ENCODE results near the gene RUNX2.

Gene RUNX2

DNA sequence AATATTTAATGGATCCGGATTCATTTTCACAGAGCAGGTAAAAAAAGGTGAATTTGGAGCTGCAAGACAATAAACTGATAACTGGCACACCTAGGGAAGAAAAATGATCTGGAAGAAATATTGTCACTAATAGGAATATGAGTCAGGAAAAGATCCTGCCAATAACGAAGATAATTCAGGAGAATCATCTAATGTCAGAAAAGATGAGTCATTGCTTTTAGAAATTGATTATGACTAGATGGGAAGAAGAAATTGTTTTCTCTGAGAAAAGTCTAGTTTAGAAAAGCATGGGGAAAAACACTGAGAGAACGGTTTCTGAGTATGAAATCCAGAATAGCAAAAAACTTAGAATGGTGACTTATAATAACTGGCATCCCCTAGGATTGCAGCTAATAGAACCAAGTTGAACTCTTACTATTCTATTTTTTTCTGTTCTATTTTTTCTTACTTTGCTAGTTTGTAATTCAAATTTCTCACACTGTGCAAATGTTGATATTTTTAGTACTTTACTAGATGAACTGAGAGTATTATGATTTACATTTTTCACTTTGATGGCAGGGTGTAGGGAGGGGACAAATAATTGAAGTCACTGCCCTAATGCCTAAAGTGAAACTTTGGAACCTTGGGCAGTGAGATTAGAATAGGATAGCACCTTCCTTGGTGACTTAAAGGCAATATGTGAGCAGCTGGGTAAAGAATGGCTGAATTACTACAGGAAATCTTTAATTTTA lies 87.8 kb downstream of the RUNX2 start:
- DNase-seq, result no peak

DNA sequence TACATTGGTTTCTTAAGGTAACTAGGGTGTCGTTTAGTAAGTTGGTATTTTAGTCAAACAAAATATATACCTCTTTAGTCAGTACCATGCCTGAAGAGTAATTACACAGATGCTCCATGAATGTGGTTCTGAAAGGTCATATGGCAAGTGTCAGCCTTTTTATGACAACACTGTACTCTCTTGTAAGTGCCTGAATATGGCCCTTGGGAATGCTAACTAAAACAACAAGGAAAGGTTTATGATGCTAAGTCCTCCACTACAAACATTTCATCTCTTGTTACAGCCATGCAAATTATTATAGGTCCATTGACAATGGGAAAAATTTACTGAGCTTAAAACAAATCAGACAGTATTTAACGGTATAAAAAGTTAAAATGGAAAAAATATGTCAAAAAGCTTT lies 88.6 kb downstream of the RUNX2 start:
- no peak for DNase-seq

DNA sequence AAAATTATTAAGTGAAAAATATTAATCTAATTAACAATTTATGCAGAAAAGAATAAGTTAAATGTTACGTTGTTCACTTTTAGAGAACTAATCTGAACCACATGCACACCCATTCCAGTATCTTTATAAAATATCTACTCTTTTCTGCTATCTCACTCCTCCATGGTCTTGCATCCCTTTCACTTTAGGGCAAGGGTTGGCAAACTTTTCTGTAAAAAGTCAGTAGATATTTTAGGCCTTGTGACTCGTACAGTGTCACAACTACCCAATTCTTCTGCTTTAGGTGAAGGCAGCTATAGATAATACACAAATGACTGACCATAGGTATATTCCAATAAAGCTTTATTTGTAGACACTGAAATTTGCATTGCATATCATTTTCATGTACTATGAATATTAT lies 89.3 kb downstream of the RUNX2 start:
- no peak for DNase-seq

DNA sequence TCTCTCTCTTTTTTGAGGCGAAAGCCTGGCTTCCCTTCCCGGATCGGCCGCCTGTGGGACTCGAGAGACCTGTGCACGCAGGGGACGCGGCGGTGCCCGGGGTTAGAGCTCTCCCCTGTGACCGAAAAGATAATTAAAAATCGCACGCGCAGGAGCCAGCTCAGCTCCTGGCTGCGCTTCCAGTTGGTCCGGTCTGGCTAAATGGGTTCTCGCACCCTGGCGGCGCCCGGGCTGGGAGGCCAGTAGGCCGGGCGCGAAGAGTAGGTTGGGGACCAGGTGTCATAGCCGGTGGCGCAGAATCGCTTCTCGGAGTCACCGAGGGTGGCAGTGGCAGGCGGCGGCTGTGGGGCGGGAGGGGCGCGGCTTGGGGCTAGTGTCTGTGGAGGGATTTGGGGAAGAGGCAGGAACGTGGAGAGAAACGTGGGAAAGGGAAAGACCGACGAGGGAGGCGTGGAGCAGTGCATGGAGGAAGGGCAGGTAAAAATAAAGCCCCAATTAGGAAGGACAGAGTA lies 91.5 kb downstream of the RUNX2 start:
- peak; percentile 44 to 48 for DNase-seq

DNA sequence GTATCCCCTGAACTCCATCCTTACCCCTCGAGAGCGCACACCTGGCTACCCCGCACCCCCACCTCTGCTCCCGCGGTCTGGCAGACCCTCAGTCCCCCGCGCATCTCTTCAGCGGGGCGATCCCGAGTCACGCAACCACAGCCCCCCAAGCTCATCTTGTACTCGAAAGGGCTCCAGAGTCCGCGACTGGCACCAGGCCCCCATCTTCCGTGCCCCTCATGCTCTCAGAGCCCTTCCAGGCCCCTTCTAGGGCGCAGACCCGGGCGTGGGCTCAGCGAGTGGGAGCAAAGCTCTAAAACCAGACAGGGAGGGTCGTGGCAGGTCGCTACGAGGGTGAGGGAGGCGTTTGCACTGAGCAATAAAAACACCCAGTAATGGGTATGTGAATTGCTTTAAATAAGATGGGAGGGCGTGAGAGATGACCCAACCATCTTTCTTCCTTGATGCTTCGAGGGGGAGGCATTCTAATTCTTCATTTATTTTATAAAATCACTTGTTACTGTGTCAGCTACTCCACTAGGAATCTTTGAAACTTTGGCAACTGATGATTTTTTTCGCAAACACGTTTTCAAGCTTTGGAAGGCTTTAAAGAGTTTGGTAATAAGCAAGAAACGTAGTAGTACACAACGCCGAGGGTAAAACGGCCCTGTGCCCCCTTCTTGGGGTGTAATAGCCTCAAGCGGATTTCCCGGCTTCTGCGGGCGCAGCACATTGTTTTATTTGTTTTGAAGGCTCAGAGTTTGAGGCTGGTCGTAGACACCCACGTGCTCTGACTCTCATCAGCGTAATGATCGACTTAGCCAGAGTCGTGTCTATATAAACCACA lies 92.2 kb downstream of the RUNX2 start:
- peak; percentile 33 to 49 for DNase-seq

DNA sequence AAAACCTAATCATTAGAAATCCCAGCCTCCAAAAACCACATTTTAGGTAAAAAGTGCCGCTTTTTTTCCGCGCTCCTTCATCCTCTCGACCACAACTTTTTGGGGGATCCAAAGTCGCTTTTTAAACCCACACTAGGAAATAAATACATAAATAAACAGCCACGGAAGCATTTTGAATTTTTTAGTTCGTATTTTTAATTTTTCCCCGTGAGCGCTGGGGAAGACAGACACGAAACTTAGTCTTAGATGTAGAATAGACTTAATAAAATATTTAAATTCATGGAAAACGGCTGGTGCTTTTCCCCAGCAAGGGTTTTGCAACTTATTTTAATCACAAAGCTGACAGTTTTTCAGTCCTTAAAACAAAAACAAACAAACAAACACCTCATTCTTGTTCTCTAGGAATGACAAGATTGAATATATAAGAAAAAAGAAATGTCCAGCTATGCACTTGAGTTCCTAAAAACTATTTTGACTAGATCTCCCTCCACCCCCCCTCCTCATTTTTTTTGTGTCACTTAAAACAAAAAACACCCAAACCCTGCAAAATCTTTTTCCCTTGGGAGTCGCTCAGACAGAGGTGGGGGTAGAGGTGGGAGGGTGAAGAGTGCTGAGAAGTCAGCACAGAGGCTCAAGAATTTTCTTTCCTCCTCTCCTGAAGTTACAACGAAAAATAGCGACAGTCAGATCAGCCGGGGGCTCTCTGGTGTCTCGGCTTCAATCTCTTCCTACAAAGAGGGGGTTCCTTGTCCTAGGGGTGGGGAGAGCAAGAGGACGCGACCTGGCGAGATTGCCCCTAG lies 93.0 kb downstream of the RUNX2 start:
- DNase-seq, result no peak

DNA sequence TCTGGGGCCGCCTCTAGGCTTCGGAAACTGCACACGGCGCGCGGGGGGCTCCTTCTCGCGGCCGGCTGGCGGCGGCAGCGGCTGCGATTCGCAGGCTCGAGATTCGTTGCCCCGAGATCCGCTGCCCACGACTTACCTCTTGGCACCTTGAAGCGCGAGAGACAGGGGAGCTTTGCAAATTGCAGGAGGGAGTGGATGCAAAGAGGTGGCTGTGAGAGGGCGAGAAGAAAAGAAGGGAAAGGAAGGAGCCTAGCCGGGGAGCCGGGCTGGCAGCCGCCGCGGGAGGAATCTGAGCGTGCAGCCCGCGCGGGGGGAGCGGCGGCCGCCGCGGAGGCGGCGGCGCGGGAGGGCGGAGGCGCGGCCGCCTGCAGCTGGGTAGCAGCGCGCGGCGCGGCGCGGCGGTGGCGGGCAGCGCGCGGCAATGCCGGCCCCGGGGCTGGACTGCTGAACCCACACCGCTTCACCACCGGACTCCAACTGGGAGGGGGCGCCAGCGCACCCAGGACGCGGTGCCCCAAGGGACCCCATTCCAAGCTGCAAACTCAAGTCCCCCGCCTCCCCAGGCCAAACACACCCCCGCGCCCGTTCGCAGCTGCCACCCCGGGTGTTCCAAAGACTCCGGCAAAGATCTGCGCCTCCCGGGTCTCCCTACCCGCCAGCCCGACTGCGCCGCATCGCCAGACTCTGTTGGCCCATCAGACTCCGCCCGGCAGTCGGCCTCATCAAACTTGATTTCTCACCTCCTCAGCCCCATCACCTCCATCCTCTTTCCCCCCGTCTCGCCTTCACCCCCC lies 93.8 kb downstream of the RUNX2 start:
- DNase-seq, result peak; percentile 11 to 37

DNA sequence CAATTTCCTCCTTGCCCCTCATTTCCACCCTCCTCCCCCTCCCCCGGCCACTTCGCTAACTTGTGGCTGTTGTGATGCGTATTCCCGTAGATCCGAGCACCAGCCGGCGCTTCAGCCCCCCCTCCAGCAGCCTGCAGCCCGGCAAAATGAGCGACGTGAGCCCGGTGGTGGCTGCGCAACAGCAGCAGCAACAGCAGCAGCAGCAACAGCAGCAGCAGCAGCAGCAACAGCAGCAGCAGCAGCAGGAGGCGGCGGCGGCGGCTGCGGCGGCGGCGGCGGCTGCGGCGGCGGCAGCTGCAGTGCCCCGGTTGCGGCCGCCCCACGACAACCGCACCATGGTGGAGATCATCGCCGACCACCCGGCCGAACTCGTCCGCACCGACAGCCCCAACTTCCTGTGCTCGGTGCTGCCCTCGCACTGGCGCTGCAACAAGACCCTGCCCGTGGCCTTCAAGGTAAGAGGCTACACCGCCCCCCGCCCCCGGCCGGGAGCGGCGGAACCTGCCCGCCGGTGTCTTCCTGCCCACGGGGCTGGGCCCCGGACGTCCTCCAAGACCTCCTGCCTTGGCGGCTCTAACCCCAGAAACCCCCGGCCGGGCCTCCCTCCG lies 94.5 kb downstream of the RUNX2 start:
- DNase-seq, result peak in 1 of 2 experiments; percentile 50

DNA sequence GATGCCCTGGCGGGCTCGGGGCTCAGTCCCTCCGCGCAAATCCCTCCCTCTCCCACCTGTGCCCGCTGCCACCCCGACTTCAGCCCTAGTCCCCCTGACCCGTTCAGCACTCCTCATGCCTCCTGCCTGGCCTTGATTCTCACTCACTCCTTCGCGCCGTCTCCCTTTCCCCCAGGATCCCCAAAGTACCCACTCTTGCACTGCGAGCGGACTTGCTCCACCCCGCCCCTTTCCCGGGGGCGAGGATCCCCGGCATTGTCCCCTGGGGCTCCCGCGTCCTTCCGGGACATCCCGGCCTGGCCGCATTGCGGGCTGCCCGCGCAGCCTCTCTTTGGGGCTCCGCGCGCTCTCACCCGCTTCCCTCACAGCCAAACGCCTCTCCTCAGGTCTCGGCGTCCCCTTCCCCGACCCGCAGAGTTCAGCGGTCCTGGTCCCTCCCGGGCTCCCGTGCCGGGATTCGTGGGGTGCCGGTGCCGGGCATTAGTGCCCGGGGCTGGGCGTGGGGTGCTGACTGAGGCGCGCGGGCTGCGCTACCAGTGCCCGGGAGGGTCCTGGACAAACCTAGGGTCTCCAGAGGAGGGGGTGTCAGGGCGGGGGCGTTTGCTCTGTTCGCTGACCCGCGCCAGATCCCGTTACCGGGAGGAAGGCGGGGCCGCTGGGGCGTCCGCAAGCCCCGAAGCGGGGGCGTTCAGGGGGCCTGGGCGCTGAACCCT lies 95.1 kb downstream of the RUNX2 start:
- DNase-seq, result peak in 1 of 2 experiments; percentile 3

DNA sequence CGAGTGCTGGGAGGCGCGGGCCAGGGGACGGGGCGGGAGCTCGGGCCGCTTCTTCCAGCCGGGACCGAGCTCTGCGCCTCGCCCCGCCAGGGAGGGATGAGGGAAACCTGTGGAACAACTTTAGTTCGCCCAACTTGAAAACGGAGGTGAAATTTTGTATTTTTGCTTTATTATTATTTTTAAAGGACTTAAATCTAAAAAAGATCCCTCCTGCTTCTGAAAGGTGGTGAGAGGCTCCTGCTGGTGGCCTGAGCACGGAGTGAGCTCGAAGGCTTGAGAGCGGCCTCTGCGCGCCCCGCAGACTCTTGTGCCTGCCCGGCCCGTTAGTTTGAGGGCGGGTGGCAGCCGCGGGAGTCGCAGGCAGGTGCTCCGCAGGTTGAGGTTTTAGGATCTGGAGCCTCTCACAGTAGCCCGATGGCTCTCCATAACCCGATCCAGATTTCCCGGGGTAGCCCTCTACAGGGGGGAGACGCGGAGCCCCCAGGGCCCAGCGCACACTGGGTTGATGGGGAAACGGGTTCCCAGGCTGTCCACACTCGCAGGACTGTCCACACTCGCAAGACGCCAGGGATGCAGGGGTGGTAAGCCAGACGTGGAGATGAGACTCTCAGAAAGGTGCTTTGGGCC lies 95.8 kb downstream of the RUNX2 start:
- no peak for DNase-seq

DNA sequence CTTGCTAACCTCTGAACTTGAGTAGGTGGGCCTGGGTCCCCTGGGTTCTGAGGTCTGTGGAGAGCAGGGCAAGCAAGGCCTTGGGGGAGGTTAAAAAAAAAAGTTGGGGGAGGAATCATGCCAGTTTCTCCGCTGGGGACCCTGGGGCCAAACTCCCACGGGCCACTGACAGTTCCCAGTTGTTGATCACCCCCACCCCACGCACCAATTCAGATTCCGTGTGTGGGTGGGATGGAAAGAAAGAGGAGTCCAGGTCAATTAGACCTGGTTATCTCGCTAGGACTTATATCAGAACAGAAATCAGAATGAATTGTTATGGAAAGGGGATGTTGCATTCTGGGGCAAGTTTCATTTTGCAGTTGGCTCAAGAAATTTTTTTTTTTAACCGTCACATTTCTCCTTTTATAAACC lies 96.3 kb downstream of the RUNX2 start:
- DNase-seq, result peak; percentile 16 to 17

DNA sequence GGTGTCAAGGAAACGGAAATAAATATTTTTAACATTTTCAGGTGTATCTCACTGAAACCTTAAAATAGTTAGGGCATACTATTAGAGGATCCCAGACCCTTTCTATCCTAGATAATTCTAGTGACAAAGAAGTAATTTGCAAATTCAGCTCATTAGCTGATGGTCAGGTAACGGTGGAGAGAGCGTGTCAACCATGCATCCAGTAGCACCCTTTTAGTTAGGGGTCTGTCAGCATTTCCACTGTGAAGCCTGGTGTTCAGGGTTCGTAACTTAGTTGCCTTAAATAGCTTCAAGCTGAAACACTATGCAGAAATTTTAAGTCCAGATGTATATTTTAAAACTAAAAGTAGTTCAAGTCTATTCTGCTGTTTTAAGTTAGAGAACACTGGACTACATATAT lies 98.1 kb downstream of the RUNX2 start:
- no peak for DNase-seq

DNA sequence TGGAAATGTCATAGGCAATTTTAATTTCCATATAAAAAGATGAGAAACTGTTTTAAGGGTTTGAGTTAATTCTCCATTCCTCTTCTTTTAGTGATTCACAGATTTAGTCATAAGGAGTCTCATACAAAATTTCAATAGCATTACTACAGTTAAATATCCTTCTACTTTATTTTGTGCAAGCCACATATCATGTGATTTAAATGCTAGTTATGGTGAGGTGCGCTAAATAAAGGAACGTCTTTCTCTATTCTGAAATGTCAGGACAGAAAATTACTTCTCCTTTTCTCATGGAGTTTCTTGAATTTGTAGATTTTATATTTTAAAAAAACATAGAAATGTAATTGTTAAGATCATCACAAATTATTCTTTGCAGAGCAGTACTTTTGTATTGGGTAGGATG lies 99.6 kb downstream of the RUNX2 start:
- no peak for DNase-seq

DNA sequence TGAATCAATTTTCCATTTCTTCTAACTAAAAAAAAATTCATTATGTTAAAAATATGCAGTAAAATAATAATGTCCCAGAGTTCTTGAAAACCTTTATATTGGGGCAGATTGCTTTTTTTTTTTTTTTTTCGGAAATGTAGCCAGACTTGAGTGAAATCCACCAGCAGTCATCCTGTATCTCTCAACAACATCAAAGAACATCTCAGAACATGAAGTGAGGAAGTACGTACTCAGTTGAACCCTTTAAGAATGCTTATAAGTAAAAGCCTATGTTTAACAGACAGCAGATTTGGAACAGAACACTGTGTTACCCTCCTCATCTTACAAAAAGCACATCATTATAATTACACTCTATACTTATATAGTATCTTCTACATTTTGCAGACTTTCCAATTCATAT lies 100.6 kb downstream of the RUNX2 start:
- DNase-seq, result no peak

DNA sequence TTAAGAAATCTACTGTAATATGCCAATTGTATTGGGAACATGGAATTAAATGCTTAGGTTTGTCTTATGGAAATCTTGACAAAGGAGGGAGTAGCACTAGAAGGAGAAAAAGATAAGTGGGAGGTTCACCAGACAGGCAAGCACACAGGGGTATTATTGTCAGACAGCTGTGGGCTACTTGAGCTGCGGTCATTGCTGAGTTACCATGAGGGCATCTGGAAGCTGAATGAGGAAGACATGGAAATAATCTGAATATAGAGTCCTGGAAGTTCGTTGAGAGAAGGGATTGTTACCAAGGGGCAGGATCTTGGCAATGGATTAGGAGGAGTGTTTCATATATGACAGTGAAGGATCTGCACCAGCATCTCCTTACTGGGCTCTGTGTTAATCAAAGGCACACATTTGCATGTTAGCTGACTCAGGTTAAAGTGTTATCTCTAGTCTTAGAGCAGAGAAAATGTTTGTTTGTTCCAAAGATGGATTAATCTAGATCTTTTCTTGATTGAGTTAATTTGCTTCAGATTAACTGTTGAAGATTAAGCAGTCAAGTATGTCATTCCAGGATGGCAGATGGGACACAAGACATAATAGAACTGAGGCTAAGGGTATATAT lies 102.6 kb downstream of the RUNX2 start:
- DNase-seq, result no peak

DNA sequence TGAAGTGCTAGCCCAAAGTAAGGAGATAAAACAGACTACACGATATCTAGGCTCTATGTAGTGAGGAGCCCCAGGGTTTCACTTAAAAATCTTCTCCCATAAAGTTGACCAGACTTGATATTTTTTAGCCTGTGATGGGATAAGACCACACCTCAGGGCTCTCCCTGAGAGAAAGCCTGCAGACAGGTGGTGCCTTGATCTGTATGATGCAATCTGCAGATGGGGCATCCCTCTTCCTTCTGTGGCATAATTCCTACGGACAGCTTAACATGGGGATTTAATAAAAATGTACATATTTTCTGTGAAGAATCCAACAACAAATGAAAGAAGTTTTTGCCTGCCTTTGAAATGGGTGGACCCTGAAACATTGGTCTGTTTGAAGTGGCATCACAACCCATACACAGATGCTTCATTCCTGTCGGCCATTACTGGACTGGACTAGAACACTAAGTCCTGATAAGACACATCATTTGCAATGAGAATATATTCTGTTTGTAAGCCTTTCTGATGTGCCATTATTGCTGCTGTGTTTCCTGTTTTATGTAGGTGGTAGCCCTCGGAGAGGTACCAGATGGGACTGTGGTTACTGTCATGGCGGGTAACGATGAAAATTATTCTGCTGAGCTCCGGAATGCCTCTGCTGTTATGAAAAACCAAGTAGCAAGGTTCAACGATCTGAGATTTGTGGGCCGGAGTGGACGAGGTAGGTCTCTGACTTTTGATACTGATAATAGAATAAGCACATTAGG lies 103.4 kb downstream of the RUNX2 start:
- DNase-seq, result no peak

DNA sequence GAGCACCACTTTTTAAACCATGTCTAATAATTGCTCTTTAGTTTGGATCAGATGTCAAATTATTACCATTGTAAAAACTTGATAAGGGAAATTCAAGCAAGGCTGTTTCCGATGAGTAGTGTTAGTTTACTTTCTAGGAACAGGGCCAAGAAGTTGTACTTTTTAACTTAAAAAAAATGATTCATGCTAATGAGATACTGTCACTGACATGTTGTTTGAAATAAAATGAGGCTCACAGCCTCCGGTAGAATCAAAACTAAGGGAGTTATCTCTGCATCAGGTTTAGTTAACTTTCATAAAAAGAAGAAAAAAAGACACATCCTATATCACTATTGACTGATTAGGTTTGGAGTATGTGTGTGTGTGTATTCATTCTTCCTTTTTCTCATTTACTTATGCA lies 104.8 kb downstream of the RUNX2 start:
- DNase-seq, result no peak

DNA sequence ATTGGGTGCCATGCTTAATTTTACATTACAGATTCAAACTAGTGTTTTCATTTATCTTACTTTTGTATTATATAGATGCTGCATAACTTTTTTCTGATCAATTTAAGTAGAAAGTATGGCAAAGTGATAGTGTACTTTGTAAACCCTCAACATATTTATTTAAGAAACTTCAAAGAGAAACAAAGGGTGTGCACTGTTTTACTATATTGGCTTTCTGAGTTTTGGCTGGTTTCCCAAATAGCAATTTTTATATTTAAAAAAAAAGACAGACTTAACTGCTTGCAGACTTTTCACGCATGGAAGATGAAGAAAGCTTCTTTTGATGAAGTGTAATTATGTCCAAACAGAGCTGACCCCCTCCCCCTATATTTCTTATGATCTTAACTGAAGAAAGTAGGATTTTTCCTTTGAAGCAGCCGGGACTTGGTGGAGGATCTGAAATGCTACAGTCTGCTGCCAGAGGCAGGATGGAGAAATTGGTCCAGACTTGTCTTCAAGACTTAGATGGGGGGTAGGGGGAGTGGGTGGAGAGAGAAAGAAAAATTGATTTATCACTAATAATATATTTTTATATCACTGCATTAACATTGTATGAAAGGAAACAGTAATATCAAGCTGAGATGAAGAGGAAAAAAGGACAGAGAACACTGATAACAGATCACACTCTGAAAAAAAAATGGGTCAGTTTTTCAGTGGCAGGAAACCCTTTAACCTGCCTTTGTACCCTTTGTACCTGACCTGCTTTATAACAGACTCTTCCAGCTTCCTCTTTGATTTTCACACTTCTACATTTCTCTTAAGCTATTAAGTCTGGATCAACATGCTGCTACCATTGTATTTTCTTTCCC lies 105.6 kb downstream of the RUNX2 start:
- no peak for DNase-seq

DNA sequence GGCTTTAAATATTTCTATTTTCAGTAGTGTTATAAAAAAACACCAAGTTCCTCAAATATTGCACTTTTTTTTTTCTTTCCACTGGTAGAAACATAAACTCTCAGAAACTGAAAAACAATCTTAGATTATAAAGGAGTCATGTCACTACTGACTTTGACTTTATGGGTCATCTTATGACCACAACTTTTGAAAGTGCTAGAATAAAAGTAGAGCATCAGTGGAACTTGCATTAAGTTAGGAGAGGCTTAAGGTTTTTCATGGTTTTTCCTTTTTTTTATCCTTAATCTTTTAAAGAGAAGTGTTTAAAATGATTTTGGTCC lies 106.2 kb downstream of the RUNX2 start:
- DNase-seq, result no peak

Measured in activated CD4-positive, alpha-beta T cell treated with anti-CD3 and anti-CD28 coated beads, Interleukin-2, amount 50 U/mL, for 4 hours (primary cell).